Activated naive CD8-positive, alpha-beta T cell treated with anti-CD3 and anti-CD28 coated beads, Interleukin-2, amount 10 ng/mL, durations not matched to agents 7 days and 5 days (primary cell): ENCODE data around the gene C15orf39. TPM values are rescaled to one million over a fixed set of nuclear protein-coding genes. Genes with fewer than 3 reads are reported as not detected.
"Not testable (repeated sequence)": the region's sequence is repeated elsewhere in the genome, so short reads cannot be mapped to it uniquely, and the experiment has no call there.

Experiments used
- ATAC-seq: fragments of 150-1000 bp; cut with Tn5 transposase; one replicate; pipeline ENCODE4 v1.10.0; 2021; ENCODE audit warnings: low read depth, moderate library complexity
- POLR2A ChIA-PET: fragments of 350-600 bp; sonication (Branson Sonifier 250); formaldehyde crosslinking; loops from one replicate; lab custom pipeline; 2021; ENCODE audit warnings: antibody characterized with exemption; lab: Charles Lee
- DNase-seq: peaks from one replicate; pipeline ENCODE4 v3.0.0; 2021
- H3K27ac Mint-ChIP-seq: one replicate; pipeline ENCODE4 v1.8.0; 2022; ENCODE audit warnings: mild to moderate bottlenecking, mixed read lengths
- H3K27me3 Mint-ChIP-seq: one replicate; pipeline ENCODE4 v1.8.0; 2022; ENCODE audit warnings: mild to moderate bottlenecking, moderate library complexity, mixed read lengths
- H3K36me3 Mint-ChIP-seq: one replicate; pipeline ENCODE4 v1.8.0; 2021; ENCODE audit warnings: mild to moderate bottlenecking, mixed read lengths
- H3K4me1 Mint-ChIP-seq: one replicate; pipeline ENCODE4 v1.8.0; 2021; ENCODE audit warnings: mixed read lengths
- H3K4me3 Mint-ChIP-seq: one replicate; pipeline ENCODE4 v1.8.0; 2022; ENCODE audit warnings: mild to moderate bottlenecking, moderate library complexity, mixed read lengths
- H3K9me3 Mint-ChIP-seq: one replicate; pipeline ENCODE4 v1.8.0; 2021; ENCODE audit warnings: mixed read lengths
- total RNA-seq, 2 experiments: library from RNA; stranded (reverse); gene quantifications; one replicate each; pipeline ENCODE4 v1.2.3, GENCODE V29; 2021

The C15orf39 gene
- total RNA-seq, 2 experiments from 2014 or later: 45.6 to 45.9 TPM

- DNase-seq (no peak), ATAC-seq (no peak)
- H3K27me3 Mint-ChIP-seq: no peaks in the 10 kb centered on the region
- no peaks in the 10 kb centered on the region for H3K9me3 Mint-ChIP-seq
- POLR2A ChIA-PET: interaction anchor here (1.3 kb wide), 1 partner anchor 14 kb away, joined by 3 read pairs; no protein-coding TSS in a partner anchor
- H3K36me3 Mint-ChIP-seq: peaks cover 11% of the 10 kb centered on the region
- no peak overlapping the region for H3K4me3 Mint-ChIP-seq
- no peak overlapping the region for H3K27ac Mint-ChIP-seq
- peaks cover 25% of the 10 kb centered on the region for H3K4me1 Mint-ChIP-seq
These were observed 11.6 kb downstream of the C15orf39 start for GRCh38 chr15:75213212-75213767.

GRCh38 chr15:75213768-75214221 is 12.1 kb downstream of the C15orf39 start:
- no peaks in the 10 kb centered on the region for H3K9me3 Mint-ChIP-seq
- H3K4me3 Mint-ChIP-seq: no peak overlapping the region
- DNase-seq: no peak
- no peak overlapping the region for H3K27ac Mint-ChIP-seq
- POLR2A ChIA-PET: interaction anchor here (1.3 to 2.5 kb wide), 3 partner anchors 9 to 15 kb away, joined by 3 to 8 read pairs (median 8); partner anchors contain the start of gene C15orf39
- no peaks in the 10 kb centered on the region for H3K27me3 Mint-ChIP-seq
- H3K36me3 Mint-ChIP-seq: peaks cover 11% of the 10 kb centered on the region
- peak; percentile 32 for ATAC-seq
- H3K4me1 Mint-ChIP-seq: peaks cover 25% of the 10 kb centered on the region

- H3K9me3 Mint-ChIP-seq: no peaks in the 10 kb centered on the region
- no peak overlapping the region for H3K27ac Mint-ChIP-seq
- H3K36me3 Mint-ChIP-seq: peaks cover 7% of the 10 kb centered on the region
- no peak overlapping the region for H3K4me3 Mint-ChIP-seq
- H3K4me1 Mint-ChIP-seq: peaks cover 18% of the 10 kb centered on the region
- POLR2A ChIA-PET: interaction anchor here (0.8 to 2.5 kb wide), 5 partner anchors 10 to 191 kb away, joined by 3 to 8 read pairs (median 5); partner anchors contain the start of genes C15orf39 and PPCDC
- no peaks in the 10 kb centered on the region for H3K27me3 Mint-ChIP-seq
- ATAC-seq (no peak), DNase-seq (no peak)
These were observed 12.8 kb downstream of the C15orf39 start for GRCh38 chr15:75214293-75215096.

GRCh38 chr15:75215107-75216004 is 13.7 kb downstream of the C15orf39 start:
- no peak for DNase-seq
- Mint-ChIP-seq H3K27me3 (no peaks in the 10 kb centered on the region), H3K4me3 (no peak overlapping the region), H3K27ac (no peak overlapping the region), H3K36me3 (peaks cover 4% of the 10 kb centered on the region), H3K4me1 (peaks cover 13% of the 10 kb centered on the region), H3K9me3 (no peaks in the 10 kb centered on the region)
- POLR2A ChIA-PET: interaction anchor here (0.8 to 2.5 kb wide), 5 partner anchors 8 to 192 kb away, joined by 3 to 8 read pairs (median 5); partner anchors contain the start of genes C15orf39 and PPCDC
- no peak for ATAC-seq

GRCh38 chr15:75217012-75217411 is 15.3 kb downstream of the C15orf39 start:
- Mint-ChIP-seq H3K4me1 (peaks cover 7% of the 10 kb centered on the region), H3K27me3 (no peaks in the 10 kb centered on the region), H3K27ac (no peak overlapping the region), H3K4me3 (no peak overlapping the region), H3K36me3 (peaks cover 3% of the 10 kb centered on the region), H3K9me3 (no peaks in the 10 kb centered on the region)
- POLR2A ChIA-PET: interaction anchor here (1.5 kb wide), 1 partner anchor 10 kb away, joined by 4 read pairs; no protein-coding TSS in a partner anchor
- DNase-seq: no peak
- ATAC-seq: no peak

- H3K4me3 Mint-ChIP-seq, DNase-seq, ATAC-seq, H3K27me3 Mint-ChIP-seq, POLR2A ChIA-PET, H3K4me1 Mint-ChIP-seq, H3K36me3 Mint-ChIP-seq, H3K9me3 Mint-ChIP-seq, H3K27ac Mint-ChIP-seq: not testable (repeated sequence)
These were observed 15.9 kb downstream of the C15orf39 start for GRCh38 chr15:75217574-75217973.

GRCh38 chr15:75219507-75219929 is 17.8 kb downstream of the C15orf39 start:
- POLR2A ChIA-PET, H3K27ac Mint-ChIP-seq: not testable (repeated sequence)

GRCh38 chr15:75223688-75224087 is 22.0 kb downstream of the C15orf39 start:
- Mint-ChIP-seq H3K36me3 (no peaks in the 10 kb centered on the region), H3K4me3 (no peak overlapping the region)

More at GRCh38 chr15:75219507-75219929, 17.8 kb downstream of the C15orf39 start:
- H3K4me3 Mint-ChIP-seq, ATAC-seq, H3K36me3 Mint-ChIP-seq, H3K4me1 Mint-ChIP-seq, H3K9me3 Mint-ChIP-seq, H3K27me3 Mint-ChIP-seq, DNase-seq: not testable (repeated sequence)

GRCh38 chr15:75224281-75224680 is 22.6 kb downstream of the C15orf39 start:
- ATAC-seq: no peak
- DNase-seq: no peak
- POLR2A ChIA-PET: no interaction called here
- Mint-ChIP-seq H3K9me3 (no peaks in the 10 kb centered on the region), H3K4me1 (no peaks in the 10 kb centered on the region), H3K4me3 (no peak overlapping the region), H3K27me3 (peaks cover 3% of the 10 kb centered on the region), H3K27ac (no peak overlapping the region), H3K36me3 (no peaks in the 10 kb centered on the region)

More at GRCh38 chr15:75223688-75224087, 22.0 kb downstream of the C15orf39 start:
- Mint-ChIP-seq H3K27ac (no peak overlapping the region), H3K9me3 (no peaks in the 10 kb centered on the region), H3K4me1 (no peaks in the 10 kb centered on the region), H3K27me3 (peaks cover 3% of the 10 kb centered on the region)
- ATAC-seq: no peak
- POLR2A ChIA-PET: no interaction called here
- DNase-seq: no peak

GRCh38 chr15:75225102-75225836 is 23.6 kb downstream of the C15orf39 start:
- ATAC-seq, H3K4me3 Mint-ChIP-seq, DNase-seq, H3K27ac Mint-ChIP-seq, H3K27me3 Mint-ChIP-seq, H3K4me1 Mint-ChIP-seq, H3K36me3 Mint-ChIP-seq, POLR2A ChIA-PET, H3K9me3 Mint-ChIP-seq: not testable (repeated sequence)

- H3K9me3 Mint-ChIP-seq: no peaks in the 10 kb centered on the region
- no peak for DNase-seq
- H3K4me1 Mint-ChIP-seq: no peaks in the 10 kb centered on the region
- no peak overlapping the region for H3K4me3 Mint-ChIP-seq
- H3K36me3 Mint-ChIP-seq: no peaks in the 10 kb centered on the region
- POLR2A ChIA-PET: no interaction called here
- no peak for ATAC-seq
- H3K27me3 Mint-ChIP-seq: peaks cover 3% of the 10 kb centered on the region
- H3K27ac Mint-ChIP-seq: no peak overlapping the region
These were observed 24.5 kb downstream of the C15orf39 start for GRCh38 chr15:75225951-75226732.

- H3K27ac Mint-ChIP-seq, DNase-seq, H3K4me1 Mint-ChIP-seq, POLR2A ChIA-PET, H3K9me3 Mint-ChIP-seq, H3K36me3 Mint-ChIP-seq, ATAC-seq, H3K27me3 Mint-ChIP-seq, H3K4me3 Mint-ChIP-seq: not testable (repeated sequence)
These were observed 25.4 kb downstream of the C15orf39 start for GRCh38 chr15:75227112-75227511.
